Measurements from ENCODE around the gene RAB12. TPM values are rescaled to one million over a fixed set of nuclear protein-coding genes. Genes with fewer than 3 reads are reported as not detected.
"Not testable (repeated sequence)": the region's sequence is repeated elsewhere in the genome, so short reads cannot be mapped to it uniquely, and the experiment has no call there.

The RAB12 gene
- total RNA-seq, 4 donors from 2014 or later: 21.4 to 37.1 (median 28.4) TPM

- no peaks in the 10 kb centered on the region for H3K36me3 ChIP-seq
- H3K9me3 ChIP-seq: no peaks in the 10 kb centered on the region
- no peak overlapping the region for H3K4me3 ChIP-seq
Observed at GRCh38 chr18:8571399-8571798, 37.8 kb upstream of the RAB12 start.

GRCh38 chr18:8573766-8574165 lies 35.5 kb upstream of the RAB12 start:
- H3K9me3 ChIP-seq, H3K4me3 ChIP-seq, H3K4me1 ChIP-seq, H3K27ac ChIP-seq, H3K36me3 ChIP-seq, DNase-seq, H3K27me3 ChIP-seq: not testable (repeated sequence)

More at GRCh38 chr18:8571399-8571798, 37.8 kb upstream of the RAB12 start:
- Histone ChIP-seq H3K27me3 (no peaks in the 10 kb centered on the region), H3K4me1 (no peaks in the 10 kb centered on the region), H3K27ac (no peak overlapping the region)
- TF ChIP-seq POLR2A (IDR thresholded peaks at IDR 0.05): no peak
- TF ChIP-seq CTCF (IDR thresholded peaks at IDR 0.05): no peak
- DNase-seq: no peak

- no peak overlapping the region for H3K27ac ChIP-seq
- H3K4me3 ChIP-seq: no peak overlapping the region
- no peaks in the 10 kb centered on the region for H3K36me3 ChIP-seq
- no peak for TF ChIP-seq CTCF (IDR thresholded peaks at IDR 0.05)
- no peak for TF ChIP-seq POLR2A (IDR thresholded peaks at IDR 0.05)
- no peaks in the 10 kb centered on the region for H3K27me3 ChIP-seq
- no peaks in the 10 kb centered on the region for H3K9me3 ChIP-seq
- DNase-seq: no peak
- H3K4me1 ChIP-seq: no peaks in the 10 kb centered on the region
Observed at GRCh38 chr18:8584798-8585197, 24.4 kb upstream of the RAB12 start.

GRCh38 chr18:8586941-8587340 lies 22.3 kb upstream of the RAB12 start:
- Histone ChIP-seq H3K27ac (no peak overlapping the region), H3K4me3 (no peak overlapping the region), H3K9me3 (no peaks in the 10 kb centered on the region), H3K36me3 (no peaks in the 10 kb centered on the region), H3K4me1 (no peaks in the 10 kb centered on the region), H3K27me3 (no peaks in the 10 kb centered on the region)
- no peak for DNase-seq
- no peak for TF ChIP-seq POLR2A (IDR thresholded peaks at IDR 0.05)
- TF ChIP-seq CTCF (IDR thresholded peaks at IDR 0.05): no peak

- DNase-seq: no peak
- no peaks in the 10 kb centered on the region for H3K4me1 ChIP-seq
- H3K4me3 ChIP-seq: no peak overlapping the region
- TF ChIP-seq CTCF (IDR thresholded peaks at IDR 0.05) (no peak), POLR2A (IDR thresholded peaks at IDR 0.05) (no peak)
- H3K27ac ChIP-seq: no peak overlapping the region
- no peaks in the 10 kb centered on the region for H3K36me3 ChIP-seq
- H3K9me3 ChIP-seq: no peaks in the 10 kb centered on the region
- H3K27me3 ChIP-seq: no peaks in the 10 kb centered on the region
Observed at GRCh38 chr18:8595445-8595844, 13.8 kb upstream of the RAB12 start.

- Histone ChIP-seq H3K4me1 (no peaks in the 10 kb centered on the region), H3K36me3 (no peaks in the 10 kb centered on the region), H3K27me3 (no peaks in the 10 kb centered on the region), H3K4me3 (no peak overlapping the region), H3K9me3 (no peaks in the 10 kb centered on the region), H3K27ac (peak overlapping the region in 1 of 4 donors; percentile 13)
- no peak for TF ChIP-seq CTCF (IDR thresholded peaks at IDR 0.05)
- TF ChIP-seq POLR2A (IDR thresholded peaks at IDR 0.05): no peak
- no peak for DNase-seq
Observed at GRCh38 chr18:8601277-8602032, 7.8 kb upstream of the RAB12 start.
